ENCODE data around the gene HILPDA.
A peak's percentile ranks its signal among the peaks of the same experiment; 100 is the strongest.

The HILPDA gene

GRCh38 chr7:128422037-128422436 is 33.6 kb upstream of the HILPDA start:
- Histone ChIP-seq H4K20me1 (ENCODE audit: insufficient read depth) (no peaks in the 10 kb centered on the region), H3K9ac (no peak overlapping the region), H3K27ac (no peak overlapping the region), H3K4me1 (ENCODE audit: low read depth, poor library complexity, severe bottlenecking) (peaks cover 22% of the 10 kb centered on the region), H3K79me2 (ENCODE audit: insufficient read depth, low read depth) (no peaks in the 10 kb centered on the region), H3K27me3 (ENCODE audit: insufficient read depth, low read depth) (no peaks in the 10 kb centered on the region), H3K4me2 (no peak overlapping the region), H3K4me3 (IDR thresholded peaks at IDR 0.05; ENCODE audit: insufficient read depth, low read depth, low read length) (no peak overlapping the region), H3K36me3 (ENCODE audit: insufficient read depth) (no peaks in the 10 kb centered on the region), H2AFZ (ENCODE audit: low read depth) (no peak overlapping the region)
- no peak for TF ChIP-seq CTCF (conservative IDR thresholded peaks at IDR 0.05; ENCODE audit: low read depth, low read length)

GRCh38 chr7:128422842-128423241 is 32.8 kb upstream of the HILPDA start:
- Histone ChIP-seq H3K9ac (no peak overlapping the region), H4K20me1 (ENCODE audit: insufficient read depth) (no peaks in the 10 kb centered on the region), H3K79me2 (ENCODE audit: insufficient read depth, low read depth) (no peaks in the 10 kb centered on the region), H3K4me1 (ENCODE audit: low read depth, poor library complexity, severe bottlenecking) (peaks cover 22% of the 10 kb centered on the region), H3K27me3 (ENCODE audit: insufficient read depth, low read depth) (no peaks in the 10 kb centered on the region), H2AFZ (ENCODE audit: low read depth) (no peak overlapping the region), H3K36me3 (ENCODE audit: insufficient read depth) (no peaks in the 10 kb centered on the region), H3K4me2 (no peak overlapping the region), H3K27ac (no peak overlapping the region), H3K4me3 (IDR thresholded peaks at IDR 0.05; ENCODE audit: insufficient read depth, low read depth, low read length) (no peak overlapping the region)
- no peak for TF ChIP-seq CTCF (conservative IDR thresholded peaks at IDR 0.05; ENCODE audit: low read depth, low read length)

GRCh38 chr7:128424686-128425275 is 30.9 kb upstream of the HILPDA start:
- Histone ChIP-seq H3K27me3 (ENCODE audit: insufficient read depth, low read depth) (no peaks in the 10 kb centered on the region), H2AFZ (ENCODE audit: low read depth) (no peak overlapping the region), H3K27ac (no peak overlapping the region), H3K36me3 (ENCODE audit: insufficient read depth) (no peaks in the 10 kb centered on the region), H3K4me3 (IDR thresholded peaks at IDR 0.05; ENCODE audit: insufficient read depth, low read depth, low read length) (no peak overlapping the region), H3K9ac (no peak overlapping the region), H3K4me1 (ENCODE audit: low read depth, poor library complexity, severe bottlenecking) (peaks cover 21% of the 10 kb centered on the region), H4K20me1 (ENCODE audit: insufficient read depth) (no peaks in the 10 kb centered on the region), H3K79me2 (ENCODE audit: insufficient read depth, low read depth) (no peaks in the 10 kb centered on the region), H3K4me2 (no peak overlapping the region)
- no peak for TF ChIP-seq CTCF (conservative IDR thresholded peaks at IDR 0.05; ENCODE audit: low read depth, low read length)

- H3K27ac ChIP-seq: no peak overlapping the region
- no peaks in the 10 kb centered on the region for H3K36me3 ChIP-seq (ENCODE audit: insufficient read depth)
- peaks cover 10% of the 10 kb centered on the region for H3K4me1 ChIP-seq (ENCODE audit: low read depth, poor library complexity, severe bottlenecking)
- H3K27me3 ChIP-seq (ENCODE audit: insufficient read depth, low read depth): no peaks in the 10 kb centered on the region
- H3K4me2 ChIP-seq: no peak overlapping the region
- H3K79me2 ChIP-seq (ENCODE audit: insufficient read depth, low read depth): no peaks in the 10 kb centered on the region
- H3K9ac ChIP-seq: no peak overlapping the region
- peak; percentile 97 for TF ChIP-seq CTCF (conservative IDR thresholded peaks at IDR 0.05; ENCODE audit: low read depth, low read length)
- peak overlapping the region; percentile 16; the same call in 1 of the 2 replicates for H2AFZ ChIP-seq (ENCODE audit: low read depth)
- no peak overlapping the region for H3K4me3 ChIP-seq (IDR thresholded peaks at IDR 0.05; ENCODE audit: insufficient read depth, low read depth, low read length)
- no peaks in the 10 kb centered on the region for H4K20me1 ChIP-seq (ENCODE audit: insufficient read depth)
Measured at GRCh38 chr7:128425850-128426249, 29.8 kb upstream of the HILPDA start.

Data from KMS-11 (cell line).